PC-3 (cell line): ENCODE results near the gene HUNK. TPM values are rescaled to one million over a fixed set of nuclear protein-coding genes. Genes with fewer than 3 reads are reported as not detected.

ENCODE experiments used
- ATAC-seq: fragments of 200-7000 bp; cut with Tn5 transposase; 2 replicates; pipeline ENCODE4 v1.9.1; 2020; ENCODE audit warnings: mild to moderate bottlenecking, moderate library complexity
- BruUV-seq: library from RNA; stranded (reverse); fragments of 400-500 nt; replicated peaks from 2 replicates; lab custom pipeline; 2021; lab: Mats Ljungman, UMichigan
- CTCF ChIA-PET: fragments of 300-600 bp; sonication (Branson Sonifier 250); formaldehyde crosslinking; loops from one replicate; lab custom pipeline; 2022; ENCODE audit warnings: antibody characterized with exemption; lab: Charles Lee
- POLR2A ChIA-PET: fragments of 300-600 bp; sonication (Branson Sonifier 250); formaldehyde crosslinking; loops from one replicate; lab custom pipeline; 2022; ENCODE audit warnings: antibody characterized with exemption; ENCODE audit not compliant: unreplicated experiment; lab: Charles Lee
- DNase-seq: peaks from one replicate; pipeline ENCODE4 v3.0.0-alpha.2; 2015
- H2AFZ ChIP-seq: fragments of 300-600 bp; sonication (generic); 2 replicates; pipeline ENCODE4 v1.6.0; 2016; ENCODE audit warnings: antibody characterized with exemption, low read length
- H3F3A ChIP-seq: fragments of 300-600 bp; sonication (generic); one replicate; pipeline ENCODE4 v1.6.0; 2017; ENCODE audit warnings: antibody characterized with exemption, low read length, control low read depth, mild to moderate bottlenecking; ENCODE audit not compliant: unreplicated experiment
- H3K27ac ChIP-seq: fragments of 300-600 bp; sonication (generic); 2 replicates; pipeline ENCODE4 v1.5.1; 2016; ENCODE audit warnings: mild to moderate bottlenecking, low read length
- H3K27me3 ChIP-seq: fragments of 300-600 bp; sonication (generic); 2 replicates; pipeline ENCODE4 v1.6.1; 2016; ENCODE audit warnings: low read length, mixed read lengths
- H3K36me3 ChIP-seq: fragments of 300-600 bp; sonication (generic); 2 replicates; pipeline ENCODE4 v1.6.1; 2016; ENCODE audit warnings: low read depth, mixed run types, low read length, mixed read lengths
- H3K4me1 ChIP-seq: fragments of 300-600 bp; sonication (generic); 2 replicates; pipeline ENCODE4 v1.5.1; 2016; ENCODE audit warnings: low read length; ENCODE audit not compliant: insufficient read depth
- H3K4me2 ChIP-seq: fragments of 300-600 bp; sonication (generic); 2 replicates; pipeline ENCODE4 v1.6.0; 2016; ENCODE audit warnings: low read length
- H3K4me3 ChIP-seq: fragments of 300-600 bp; sonication (generic); 2 replicates; pipeline ENCODE4 v1.5.1; 2016; ENCODE audit warnings: mild to moderate bottlenecking, low read length, mixed read lengths
- H3K79me2 ChIP-seq: fragments of 300-600 bp; sonication (generic); 2 replicates; pipeline ENCODE4 v1.6.1; 2017; ENCODE audit warnings: low read length, mixed read lengths
- H3K9ac ChIP-seq: fragments of 300-600 bp; sonication (generic); 2 replicates; pipeline ENCODE4 v1.6.0; 2016; ENCODE audit warnings: mild to moderate bottlenecking, low read length
- H3K9me2 ChIP-seq: fragments of 300-600 bp; sonication (generic); replicated peaks from 2 replicates; pipeline ENCODE4 v1.6.1; 2016; ENCODE audit warnings: mixed run types, low read length, mixed read lengths
- H3K9me3 ChIP-seq: fragments of 300-600 bp; sonication (generic); 2 replicates; pipeline ENCODE4 v1.6.1; 2016; ENCODE audit warnings: low read length, mixed read lengths
- H4K20me1 ChIP-seq: fragments of 300-600 bp; sonication (generic); 2 replicates; pipeline ENCODE4 v1.6.1; 2016; ENCODE audit warnings: low read length, mixed read lengths
- EZH2 ChIP-seq: fragments of 300-600 bp; sonication (generic); IDR thresholded peaks from one replicate; pipeline ENCODE4 v1.6.1; 2017; ENCODE audit warnings: antibody characterized with exemption, mild to moderate bottlenecking, low read length; ENCODE audit not compliant: unreplicated experiment
- EZH2phosphoT487 ChIP-seq: fragments of 300-600 bp; sonication (generic); IDR thresholded peaks from 2 replicates; pipeline ENCODE4 v1.6.1; 2018; ENCODE audit warnings: mild to moderate bottlenecking, antibody characterized with exemption, low read length, borderline replicate concordance
- intact Hi-C: fragments of 100-400 bp; cut with micrococcal nuclease; formaldehyde crosslinking; loops from 2 replicates; pipeline ENCODE4 v1.9.0; 2023
- total RNA-seq: library from RNA; depleted of rRNA; stranded (reverse); fragments of >200 nt; gene quantifications from 2 replicates; pipeline ENCODE4 v1.2.3, GENCODE V29; 2014
- TF ChIP-seq, protein P1 (sequence below): fragments of 300-600 bp; sonication (generic); conservative IDR thresholded peaks from 2 replicates; pipeline ENCODE4 v1.5.1; 2017; ENCODE audit warnings: antibody characterized with exemption, low read depth, mild to moderate bottlenecking, low read length

HUNK gene
- total RNA-seq, 1 experiment from 2014 or later, result not detected

DNA sequence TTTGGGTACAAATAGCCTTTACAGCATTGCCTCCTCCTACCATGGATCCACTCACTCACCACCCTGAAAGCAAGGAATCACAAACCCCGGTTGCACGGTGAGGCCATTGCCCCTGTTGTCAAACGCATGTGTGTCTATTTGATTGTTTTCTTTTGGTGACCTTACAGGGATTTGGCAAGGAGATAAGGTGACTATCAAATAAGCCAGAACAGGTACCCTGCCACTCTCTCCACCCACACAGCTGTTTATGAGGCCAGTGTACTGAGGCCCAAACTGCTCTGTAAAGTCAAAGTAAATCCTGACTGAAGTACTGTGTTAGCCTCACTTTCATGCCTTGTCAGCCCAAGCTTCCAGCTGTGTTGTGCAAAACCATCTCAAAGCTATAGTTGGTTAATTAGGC lies 136.4 kb downstream of the HUNK start:
- H3K27me3 ChIP-seq, result peaks cover 31% of the 10 kb centered on the region
- BruUV-seq, result no TSS peak
- DNase-seq, result no peak
- intact Hi-C loops, result no loop called here
- no peak overlapping the region for H2AFZ ChIP-seq
- H3K9ac ChIP-seq, result no peak overlapping the region
- ChIA-PET POLR2A (no interaction called here), CTCF (no interaction called here)
- H3K9me2 ChIP-seq, result no peaks in the 10 kb centered on the region
- ATAC-seq, result no peak
- H3K79me2 ChIP-seq, result no peaks in the 10 kb centered on the region
- H4K20me1 ChIP-seq, result no peaks in the 10 kb centered on the region
- H3F3A ChIP-seq, result no peaks in the 10 kb centered on the region
- no peak for TF ChIP-seq EZH2phosphoT487
- H3K4me3 ChIP-seq, result no peak overlapping the region
- no peak overlapping the region for H3K4me2 ChIP-seq
- H3K9me3 ChIP-seq, result no peaks in the 10 kb centered on the region
- H3K27ac ChIP-seq, result no peak overlapping the region
- H3K36me3 ChIP-seq, result no peaks in the 10 kb centered on the region
- H3K4me1 ChIP-seq, result 0 out of 2 replicates have a peak, but pooled peaks cover 3% of the 10 kb centered on the region

DNA sequence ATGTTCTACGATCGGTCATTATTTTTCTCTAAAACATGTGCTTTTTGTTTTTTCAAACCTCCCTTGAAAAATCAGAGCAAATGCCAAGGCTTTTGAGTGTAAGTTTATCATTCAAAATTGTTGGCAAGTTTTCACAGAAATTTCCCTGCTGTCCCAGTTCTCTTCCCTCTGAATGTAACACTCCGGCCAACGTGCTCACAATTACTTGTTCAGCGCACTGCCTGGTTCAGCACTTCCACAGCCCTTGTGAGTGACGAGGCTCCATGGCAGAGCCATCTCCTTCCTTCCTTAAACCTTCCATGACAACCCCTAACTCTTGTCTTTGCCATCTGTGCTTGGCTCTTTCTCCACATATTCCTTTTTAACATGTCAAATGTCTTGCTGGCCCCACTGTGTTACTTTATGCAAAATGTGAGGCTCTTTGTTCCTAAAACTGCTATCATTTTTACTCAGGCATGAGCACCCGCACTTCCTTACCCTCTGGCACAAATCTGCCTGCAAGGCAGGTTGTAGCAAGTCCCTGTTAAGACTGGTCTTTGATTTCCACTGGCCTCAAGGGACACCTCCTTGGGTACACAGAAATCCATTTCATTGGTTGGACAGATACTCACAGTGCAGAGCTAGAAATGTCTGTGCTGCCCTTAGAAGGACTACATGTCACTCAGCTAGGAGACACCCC lies 142.8 kb downstream of the HUNK start:
- Histone ChIP-seq H3F3A (no peaks in the 10 kb centered on the region), H3K9me2 (no peaks in the 10 kb centered on the region), H3K4me1 (no peaks in the 10 kb centered on the region), H3K9ac (no peak overlapping the region), H3K27ac (no peak overlapping the region), H2AFZ (no peak overlapping the region), H3K79me2 (no peaks in the 10 kb centered on the region), H3K9me3 (no peaks in the 10 kb centered on the region), H3K36me3 (no peaks in the 10 kb centered on the region), H3K27me3 (peaks cover 57% of the 10 kb centered on the region), H3K4me2 (no peak overlapping the region), H3K4me3 (no peak overlapping the region), H4K20me1 (no peaks in the 10 kb centered on the region)
- BruUV-seq, result no TSS peak
- ChIA-PET CTCF (no interaction called here), POLR2A (no interaction called here)
- intact Hi-C loops, result no loop called here
- DNase-seq, result no peak
- ATAC-seq, result no peak
- no peak for TF ChIP-seq EZH2phosphoT487
- TF ChIP-seq, protein P1, sequence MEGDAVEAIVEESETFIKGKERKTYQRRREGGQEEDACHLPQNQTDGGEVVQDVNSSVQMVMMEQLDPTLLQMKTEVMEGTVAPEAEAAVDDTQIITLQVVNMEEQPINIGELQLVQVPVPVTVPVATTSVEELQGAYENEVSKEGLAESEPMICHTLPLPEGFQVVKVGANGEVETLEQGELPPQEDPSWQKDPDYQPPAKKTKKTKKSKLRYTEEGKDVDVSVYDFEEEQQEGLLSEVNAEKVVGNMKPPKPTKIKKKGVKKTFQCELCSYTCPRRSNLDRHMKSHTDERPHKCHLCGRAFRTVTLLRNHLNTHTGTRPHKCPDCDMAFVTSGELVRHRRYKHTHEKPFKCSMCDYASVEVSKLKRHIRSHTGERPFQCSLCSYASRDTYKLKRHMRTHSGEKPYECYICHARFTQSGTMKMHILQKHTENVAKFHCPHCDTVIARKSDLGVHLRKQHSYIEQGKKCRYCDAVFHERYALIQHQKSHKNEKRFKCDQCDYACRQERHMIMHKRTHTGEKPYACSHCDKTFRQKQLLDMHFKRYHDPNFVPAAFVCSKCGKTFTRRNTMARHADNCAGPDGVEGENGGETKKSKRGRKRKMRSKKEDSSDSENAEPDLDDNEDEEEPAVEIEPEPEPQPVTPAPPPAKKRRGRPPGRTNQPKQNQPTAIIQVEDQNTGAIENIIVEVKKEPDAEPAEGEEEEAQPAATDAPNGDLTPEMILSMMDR, result no peak
- TF ChIP-seq EZH2, result no peak

DNA sequence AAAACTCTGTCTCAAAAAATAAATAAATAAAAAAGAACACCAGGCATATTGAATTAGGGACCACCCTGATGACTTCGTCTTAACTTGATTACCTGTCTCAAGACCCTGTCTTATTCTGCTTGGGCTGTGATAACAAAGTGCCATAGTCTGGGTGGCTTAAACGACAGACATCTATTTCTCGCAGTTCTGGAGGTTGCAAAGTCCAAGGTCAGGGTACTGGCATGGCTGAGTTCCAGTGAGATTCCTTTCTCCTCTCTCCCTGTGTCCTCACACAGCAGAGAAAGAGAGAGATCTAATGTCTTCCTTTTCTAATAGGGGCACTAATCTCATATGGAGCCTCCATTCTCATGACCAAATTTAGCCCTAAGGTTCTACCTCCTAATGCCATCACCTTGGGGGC lies 145.6 kb downstream of the HUNK start:
- Histone ChIP-seq H3F3A (no peaks in the 10 kb centered on the region), H3K36me3 (no peaks in the 10 kb centered on the region), H3K27me3 (peaks cover 75% of the 10 kb centered on the region), H3K27ac (no peak overlapping the region), H3K79me2 (no peaks in the 10 kb centered on the region), H3K4me3 (no peak overlapping the region), H3K9me2 (no peaks in the 10 kb centered on the region), H2AFZ (no peak overlapping the region), H3K9me3 (no peaks in the 10 kb centered on the region), H4K20me1 (no peaks in the 10 kb centered on the region), H3K9ac (no peak overlapping the region), H3K4me1 (no peaks in the 10 kb centered on the region), H3K4me2 (no peak overlapping the region)
- intact Hi-C loops, result no loop called here
- CTCF ChIA-PET, result no interaction called here
- TF ChIP-seq, protein P1, result no peak
- TF ChIP-seq EZH2phosphoT487 (no peak), EZH2 (no peak)
- ATAC-seq (no peak), DNase-seq (no peak)
- no TSS peak for BruUV-seq
- POLR2A ChIA-PET, result no interaction called here
